Panc1 (cell line): Measurements from ENCODE around the gene KHDC4. TPM values are rescaled to one million over a fixed set of nuclear protein-coding genes. Genes with fewer than 3 reads are reported as not detected.
"Not testable (repeated sequence)": the region's sequence is repeated elsewhere in the genome, so short reads cannot be mapped to it uniquely, and the experiment has no call there.

Source experiments
- ATAC-seq: fragments of 200-7000 bp; cut with Tn5 transposase; 2 replicates; pipeline ENCODE4 v1.9.1; 2020; ENCODE audit warnings: mild to moderate bottlenecking, moderate library complexity
- BruUV-seq: library from RNA; stranded (reverse); fragments of 400-500 nt; replicated peaks from 2 replicates; lab custom pipeline; 2021; lab: Mats Ljungman, UMichigan
- CTCF ChIA-PET: fragments of 300-600 bp; sonication (Branson Sonifier 250); formaldehyde crosslinking; loops from one replicate; lab custom pipeline; 2022; ENCODE audit warnings: antibody characterized with exemption; lab: Charles Lee
- POLR2A ChIA-PET: fragments of 300-600 bp; sonication (Branson Sonifier 250); formaldehyde crosslinking; loops from one replicate; lab custom pipeline; 2022; ENCODE audit warnings: antibody characterized with exemption; lab: Charles Lee
- DNase-seq: peaks from one replicate; pipeline ENCODE4 v3.0.0-alpha.2; 2010; ENCODE audit warnings: low read depth, low spot score
- H3K27ac ChIP-seq: 2 replicates; pipeline ENCODE4 v1.5.1; 2011; ENCODE audit warnings: mild to moderate bottlenecking, low read length, inconsistent platforms
- H3K27me3 ChIP-seq: fragments of 200-500 bp; sonication (Bioruptor generic); 2 replicates; pipeline ENCODE4 v1.6.0; 2014; ENCODE audit warnings: low read length, inconsistent platforms; ENCODE audit not compliant: control insufficient read depth, insufficient read depth
- H3K36me3 ChIP-seq: fragments of 200-500 bp; sonication (Bioruptor generic); 2 replicates; pipeline ENCODE4 v1.5.1; 2014; ENCODE audit warnings: inconsistent platforms, mild to moderate bottlenecking, low read length, moderate library complexity; ENCODE audit not compliant: control insufficient read depth, insufficient read depth
- H3K4me1 ChIP-seq: 2 replicates; pipeline ENCODE4 v1.5.1; 2011; ENCODE audit warnings: inconsistent platforms, mild to moderate bottlenecking, low read length, moderate library complexity; ENCODE audit not compliant: control insufficient read depth, insufficient read depth
- H3K4me3 ChIP-seq, 2 experiments: 2 replicates each; pipeline ENCODE4 v1.5.1; 2011 to 2012; ENCODE audit warnings: low read depth in 2 of 2, low read length in 2 of 2, mild to moderate bottlenecking in 2 of 2, inconsistent platforms in 1 of 2, moderate library complexity in 1 of 2
- H3K9me3 ChIP-seq: fragments of 200-500 bp; sonication (Bioruptor generic); 2 replicates; pipeline ENCODE4 v1.5.1; 2014; ENCODE audit warnings: low read depth, mild to moderate bottlenecking, inconsistent platforms, low read length, moderate library complexity; ENCODE audit not compliant: control insufficient read depth, insufficient read depth
- CTCF ChIP-seq: fragments of 450-650 bp; IDR thresholded peaks from 2 replicates; pipeline ENCODE4 v1.5.1; 2017; ENCODE audit warnings: mild to moderate bottlenecking
- POLR2AphosphoS5 ChIP-seq: IDR thresholded peaks from 2 replicates; pipeline ENCODE4 v1.6.1; 2012; ENCODE audit warnings: mild to moderate bottlenecking, low read depth, low read length, moderate library complexity
- REST ChIP-seq, 2 experiments: IDR thresholded peaks; 2 replicates each; pipeline ENCODE4 v1.6.1; 2011 to 2012; ENCODE audit warnings: low read depth in 2 of 2, control low read depth in 1 of 2, low read length in 1 of 2, mild to moderate bottlenecking in 1 of 2, moderate library complexity in 1 of 2; ENCODE audit not compliant: insufficient read depth in 1 of 2
- SIN3A ChIP-seq: IDR thresholded peaks from 2 replicates; pipeline ENCODE4 v1.6.1; 2012; ENCODE audit warnings: low read depth, mild to moderate bottlenecking, low read length, moderate library complexity, borderline replicate concordance; ENCODE audit not compliant: insufficient read depth
- TCF7L2 ChIP-seq: IDR thresholded peaks from 2 replicates; pipeline ENCODE4 v1.6.1; 2011; ENCODE audit warnings: mild to moderate bottlenecking, low read depth, low read length, inconsistent platforms
- in situ Hi-C: cut with HindIII; loops from 2 replicates; pipeline ENCODE4 v1.10.0; 2016; ENCODE audit warnings: low sequenced_read_pairs, low pct_unique_long_range_greater_than_20kb
- intact Hi-C: fragments of 100-400 bp; cut with micrococcal nuclease; formaldehyde crosslinking; loops from one replicate; pipeline ENCODE4 v1.10.0; 2022; ENCODE audit not compliant: unreplicated experiment
- total RNA-seq: library from RNA; stranded (reverse); gene quantifications from one replicate; pipeline ENCODE4 v1.2.1, GENCODE V29; 2021; ENCODE audit not compliant: unreplicated experiment

The KHDC4 gene
- total RNA-seq, 1 experiment from 2014 or later, result 80.4 TPM

GRCh38 chr1:155932081-155932480, 2.1 kb downstream of the KHDC4 start:
- Histone ChIP-seq H3K36me3 (peaks cover 44% of the 10 kb centered on the region), H3K4me1 (peaks cover 27% of the 10 kb centered on the region), H3K27me3 (no peaks in the 10 kb centered on the region), H3K9me3 (no peaks in the 10 kb centered on the region), H3K4me3 (peak overlapping the region; percentile 93 to 98), H3K27ac (0 out of 2 replicates have a peak overlapping the region, but pooled peaks have one; percentile 20)
- DNase-seq, result no peak
- no TSS peak for BruUV-seq
- no peak for ATAC-seq
- in situ Hi-C loops (no loop called here), intact Hi-C loops (no loop called here)
- ChIA-PET CTCF (no interaction called here), POLR2A (interaction anchor here (0.6 kb wide), 2 partner anchors 11 to 802 kb away, joined by 3 to 15 read pairs; no protein-coding TSS in a partner anchor)
- no peak for TF ChIP-seq TCF7L2
- no peak for TF ChIP-seq CTCF
- no peak for TF ChIP-seq REST (IDR thresholded peaks at IDR 0.05; ENCODE audit: insufficient read depth in 1 of 2, low read depth in 2 of 2, low read length in 1 of 2)
- no peak for TF ChIP-seq SIN3A
- TF ChIP-seq POLR2AphosphoS5, result no peak

GRCh38 chr1:155931332-155932038, 2.7 kb downstream of the KHDC4 start:
- peak overlapping the region; percentile 17; the same call in 1 of the 2 replicates for H3K27ac ChIP-seq
- DNase-seq, result no peak
- peaks cover 50% of the 10 kb centered on the region for H3K36me3 ChIP-seq
- intact Hi-C loops (no loop called here), in situ Hi-C loops (no loop called here)
- no peaks in the 10 kb centered on the region for H3K27me3 ChIP-seq
- peaks cover 27% of the 10 kb centered on the region for H3K4me1 ChIP-seq
- TF ChIP-seq POLR2AphosphoS5 (no peak), REST (IDR thresholded peaks at IDR 0.05; ENCODE audit: insufficient read depth in 1 of 2, low read depth in 2 of 2, low read length in 1 of 2) (no peak), SIN3A (no peak), TCF7L2 (no peak), CTCF (no peak)
- ChIA-PET CTCF (interaction anchor here (0.6 kb wide), 1 partner anchor 135 kb away, joined by 4 read pairs; no protein-coding TSS in a partner anchor), POLR2A (no interaction called here)
- ATAC-seq, result no peak
- H3K9me3 ChIP-seq, result no peaks in the 10 kb centered on the region
- peak overlapping the region; percentile 93 to 98 for H3K4me3 ChIP-seq
- no TSS peak for BruUV-seq

GRCh38 chr1:155930725-155931124, 3.5 kb downstream of the KHDC4 start:
- ChIA-PET POLR2A (interaction anchor here (0.6 kb wide), 1 partner anchor 61 kb away, joined by 3 read pairs; no protein-coding TSS in a partner anchor), CTCF (interaction anchor here (0.6 kb wide), 1 partner anchor 136 kb away, joined by 4 read pairs; no protein-coding TSS in a partner anchor)
- intact Hi-C loops, result not testable (repeated sequence)

More at GRCh38 chr1:155930725-155931124, 3.5 kb downstream of the KHDC4 start:
- Histone ChIP-seq H3K27ac (0 out of 2 replicates have a peak overlapping the region, but pooled peaks have one; percentile 1), H3K4me1 (peaks cover 27% of the 10 kb centered on the region), H3K36me3 (peaks cover 57% of the 10 kb centered on the region), H3K4me3 (peak overlapping the region; percentile 93 to 98)
- H3K9me3 ChIP-seq, in situ Hi-C loops, ATAC-seq, DNase-seq, H3K27me3 ChIP-seq, BruUV-seq: not testable (repeated sequence)
